Measurements from ENCODE around the gene SP7. TPM values are rescaled to one million over a fixed set of nuclear protein-coding genes. Genes with fewer than 3 reads are reported as not detected.

The SP7 gene
- total RNA-seq, 1 experiment from 2014 or later = not detected

DNA sequence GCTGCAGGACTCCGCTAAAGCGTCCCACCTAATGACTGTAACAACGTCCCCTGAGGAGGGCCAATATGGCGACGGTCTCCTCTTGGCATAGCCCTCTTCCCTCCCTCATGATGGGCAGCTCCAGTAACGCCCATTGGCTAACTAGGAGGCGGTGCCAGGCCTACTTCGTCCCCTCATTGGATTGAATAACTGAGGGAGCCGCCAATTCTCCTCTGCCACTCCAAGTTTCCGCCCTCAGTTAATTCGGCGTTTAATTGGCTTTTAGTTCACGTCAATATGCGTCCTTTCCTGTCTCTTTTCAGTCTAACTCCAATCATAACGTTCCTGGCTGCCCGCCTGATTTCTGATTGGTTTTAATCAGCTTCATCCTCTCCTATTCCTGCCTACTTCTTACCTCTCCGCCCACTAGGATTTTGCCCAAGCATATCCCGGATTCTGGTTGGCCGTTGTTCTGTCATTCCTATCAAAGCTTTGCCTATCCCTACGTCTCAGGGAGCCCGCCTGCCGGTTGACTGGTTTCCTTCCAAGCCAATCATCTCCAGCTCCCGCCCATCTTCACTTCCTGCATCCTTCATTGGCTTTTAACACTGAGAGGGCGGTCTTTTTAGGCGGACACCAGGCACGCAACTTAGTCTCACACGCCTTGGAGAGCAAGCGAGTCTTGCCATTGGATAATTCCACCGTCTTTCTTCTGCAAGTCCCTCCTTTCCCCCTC is 43.4 kb upstream of the SP7 start:
- Histone ChIP-seq H3K4me1 (peaks cover 22% of the 10 kb centered on the region), H3K4me3 (ENCODE audit: low read depth, low read length) (peak overlapping the region; percentile 45), H3K27me3 (replicated peaks; ENCODE audit: control insufficient read depth, insufficient read depth, low read length) (no peaks in the 10 kb centered on the region), H3K9me3 (no peaks in the 10 kb centered on the region), H3K36me3 (ENCODE audit: control insufficient read depth, insufficient read depth, low read length) (peaks cover 5% of the 10 kb centered on the region; the same call in 1 of the 2 replicates)
- TF ChIP-seq CTCF (IDR thresholded peaks at IDR 0.05; ENCODE audit: insufficient read depth in 1 of 2, low read depth in 1 of 2, low read length in 1 of 2, severe bottlenecking in 1 of 2, unreplicated experiment in 1 of 2) = no peak
- H3K27ac Mint-ChIP-seq (ENCODE audit: unreplicated experiment) = no peak overlapping the region
- ChIA-PET POLR2A (interaction anchor here (0.7 to 1.9 kb wide), 14 partner anchors 14 to 199 kb away, joined by 3 to 14 read pairs (median 6); partner anchors contain the start of genes AAAS, CSAD, MYG1 and PFDN5), CTCF (interaction anchor here (0.5 to 2.0 kb wide), 12 partner anchors 27 to 945 kb away, joined by 3 to 23 read pairs (median 5); partner anchors contain the start of genes AAAS, COPZ1 and MYG1)
- DNase-seq = peak; percentile 98 to 99
- H3K36me3 Mint-ChIP-seq (ENCODE audit: insufficient read depth, unreplicated experiment) = peaks cover 41% of the 10 kb centered on the region
- H3K4me1 Mint-ChIP-seq (ENCODE audit: low read depth, unreplicated experiment) = peaks cover 9% of the 10 kb centered on the region
- BruUV-seq (replicated peaks) = no TSS peak
- no peaks in the 10 kb centered on the region for H3K27me3 Mint-ChIP-seq (ENCODE audit: insufficient read depth, unreplicated experiment)
- no peak overlapping the region for H3K4me3 Mint-ChIP-seq (ENCODE audit: unreplicated experiment)
- intact Hi-C loops (cut with micrococcal nuclease; ENCODE audit: unreplicated experiment) = loop anchor here (1.0 to 5.0 kb wide), 3 partner anchors 55 to 157 kb away; partner anchors contain the start of gene PRR13
- no peaks in the 10 kb centered on the region for H3K9me3 Mint-ChIP-seq (ENCODE audit: unreplicated experiment)

- H3K4me1 Mint-ChIP-seq (ENCODE audit: low read depth, unreplicated experiment) = peaks cover 9% of the 10 kb centered on the region
- no peak for TF ChIP-seq CTCF (IDR thresholded peaks at IDR 0.05; ENCODE audit: insufficient read depth in 1 of 2, low read depth in 1 of 2, low read length in 1 of 2, severe bottlenecking in 1 of 2, unreplicated experiment in 1 of 2)
- H3K27me3 Mint-ChIP-seq (ENCODE audit: insufficient read depth, unreplicated experiment) = no peaks in the 10 kb centered on the region
- H3K4me3 ChIP-seq (ENCODE audit: low read depth, low read length) = peak overlapping the region; percentile 43
- CTCF ChIA-PET = interaction anchor here (0.5 to 2.0 kb wide), 11 partner anchors 26 to 946 kb away, joined by 3 to 23 read pairs (median 5); partner anchors contain the start of genes AAAS and COPZ1
- H3K9me3 ChIP-seq = no peaks in the 10 kb centered on the region
- H3K4me1 ChIP-seq = peaks cover 24% of the 10 kb centered on the region
- H3K27me3 ChIP-seq (replicated peaks; ENCODE audit: control insufficient read depth, insufficient read depth, low read length) = no peaks in the 10 kb centered on the region
- BruUV-seq (replicated peaks) = TSS peak; percentile 99
- POLR2A ChIA-PET = interaction anchor here (0.8 to 1.9 kb wide), 11 partner anchors 13 to 198 kb away, joined by 3 to 14 read pairs (median 7); partner anchors contain the start of genes AAAS, CSAD, MYG1 and PFDN5
- H3K36me3 ChIP-seq (ENCODE audit: control insufficient read depth, insufficient read depth, low read length) = peaks cover 5% of the 10 kb centered on the region; the same call in 1 of the 2 replicates
- H3K36me3 Mint-ChIP-seq (ENCODE audit: insufficient read depth, unreplicated experiment) = peaks cover 34% of the 10 kb centered on the region
- H3K27ac Mint-ChIP-seq (ENCODE audit: unreplicated experiment) = no peak overlapping the region
- no peaks in the 10 kb centered on the region for H3K9me3 Mint-ChIP-seq (ENCODE audit: unreplicated experiment)
- no peak overlapping the region for H3K4me3 Mint-ChIP-seq (ENCODE audit: unreplicated experiment)
- intact Hi-C loops (cut with micrococcal nuclease; ENCODE audit: unreplicated experiment) = loop anchor here (1.0 to 2.0 kb wide), 2 partner anchors 54 to 62 kb away; partner anchors contain the start of gene PRR13
- no peak for DNase-seq
Observed at GRCh38 chr12:53378724-53379388, 42.7 kb upstream of the SP7 start.

- H3K4me1 ChIP-seq = peaks cover 27% of the 10 kb centered on the region
- intact Hi-C loops (cut with micrococcal nuclease; ENCODE audit: unreplicated experiment) = loop anchor here (2.0 kb wide), 1 partner anchor 53 kb away; no protein-coding TSS in a partner anchor
- no peaks in the 10 kb centered on the region for H3K9me3 Mint-ChIP-seq (ENCODE audit: unreplicated experiment)
- H3K4me3 ChIP-seq (ENCODE audit: low read depth, low read length) = no peak overlapping the region
- CTCF ChIA-PET = interaction anchor here (0.8 to 2.0 kb wide), 2 partner anchors 26 to 57 kb away, joined by 3 to 23 read pairs; partner anchors contain the start of gene AAAS
- no peaks in the 10 kb centered on the region for H3K9me3 ChIP-seq
- H3K27me3 ChIP-seq (replicated peaks; ENCODE audit: control insufficient read depth, insufficient read depth, low read length) = no peaks in the 10 kb centered on the region
- H3K4me3 Mint-ChIP-seq (ENCODE audit: unreplicated experiment) = no peak overlapping the region
- H3K4me1 Mint-ChIP-seq (ENCODE audit: low read depth, unreplicated experiment) = peaks cover 9% of the 10 kb centered on the region
- no peak for TF ChIP-seq CTCF (IDR thresholded peaks at IDR 0.05; ENCODE audit: insufficient read depth in 1 of 2, low read depth in 1 of 2, low read length in 1 of 2, severe bottlenecking in 1 of 2, unreplicated experiment in 1 of 2)
- BruUV-seq (replicated peaks) = no TSS peak
- H3K36me3 Mint-ChIP-seq (ENCODE audit: insufficient read depth, unreplicated experiment) = peaks cover 27% of the 10 kb centered on the region
- no peak for DNase-seq
- no peaks in the 10 kb centered on the region for H3K27me3 Mint-ChIP-seq (ENCODE audit: insufficient read depth, unreplicated experiment)
- POLR2A ChIA-PET = interaction anchor here (1.5 to 1.9 kb wide), 2 partner anchors 43 to 57 kb away, joined by 10 to 13 read pairs; partner anchors contain the start of gene AAAS
- H3K27ac Mint-ChIP-seq (ENCODE audit: unreplicated experiment) = no peak overlapping the region
- H3K36me3 ChIP-seq (ENCODE audit: control insufficient read depth, insufficient read depth, low read length) = peaks cover 5% of the 10 kb centered on the region; the same call in 1 of the 2 replicates
Observed at GRCh38 chr12:53378222-53378621, 42.1 kb upstream of the SP7 start.

Data from Caco-2 (cell line).